Keratinocyte (primary cell): Measurements from ENCODE around the gene MCM6.

Experiments
- EZH2 ChIP-seq: IDR thresholded peaks from one replicate; pipeline ENCODE4 v1.6.1; 2012; ENCODE audit warnings: inconsistent platforms, mild to moderate bottlenecking, low read length, moderate library complexity
- TF ChIP-seq, protein P1 (sequence below), 3 experiments: IDR thresholded peaks in 1 of 3; conservative IDR thresholded peaks in 1 of 3; optimal IDR thresholded peaks in 1 of 3; 2 replicates in 2 of 3; 3 replicates in 1 of 3; pipeline versions ENCODE3 to v1.5.1; 2011; ENCODE audit warnings: low read length in 3 of 3, mild to moderate bottlenecking in 3 of 3, moderate library complexity in 2 of 3, control low read depth in 1 of 3, inconsistent platforms in 1 of 3; ENCODE audit not compliant: insufficient read depth in 2 of 3; ENCODE audit errors: extremely low read depth in 1 of 3

- TF ChIP-seq, protein P1, sequence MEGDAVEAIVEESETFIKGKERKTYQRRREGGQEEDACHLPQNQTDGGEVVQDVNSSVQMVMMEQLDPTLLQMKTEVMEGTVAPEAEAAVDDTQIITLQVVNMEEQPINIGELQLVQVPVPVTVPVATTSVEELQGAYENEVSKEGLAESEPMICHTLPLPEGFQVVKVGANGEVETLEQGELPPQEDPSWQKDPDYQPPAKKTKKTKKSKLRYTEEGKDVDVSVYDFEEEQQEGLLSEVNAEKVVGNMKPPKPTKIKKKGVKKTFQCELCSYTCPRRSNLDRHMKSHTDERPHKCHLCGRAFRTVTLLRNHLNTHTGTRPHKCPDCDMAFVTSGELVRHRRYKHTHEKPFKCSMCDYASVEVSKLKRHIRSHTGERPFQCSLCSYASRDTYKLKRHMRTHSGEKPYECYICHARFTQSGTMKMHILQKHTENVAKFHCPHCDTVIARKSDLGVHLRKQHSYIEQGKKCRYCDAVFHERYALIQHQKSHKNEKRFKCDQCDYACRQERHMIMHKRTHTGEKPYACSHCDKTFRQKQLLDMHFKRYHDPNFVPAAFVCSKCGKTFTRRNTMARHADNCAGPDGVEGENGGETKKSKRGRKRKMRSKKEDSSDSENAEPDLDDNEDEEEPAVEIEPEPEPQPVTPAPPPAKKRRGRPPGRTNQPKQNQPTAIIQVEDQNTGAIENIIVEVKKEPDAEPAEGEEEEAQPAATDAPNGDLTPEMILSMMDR (optimal IDR thresholded peaks at IDR 0.05 in 1 of 3, IDR thresholded peaks at IDR 0.05 in 1 of 3, conservative IDR thresholded peaks at IDR 0.05 in 1 of 3; ENCODE audit: extremely low read depth in 1 of 3, insufficient read depth in 2 of 3, low read length in 3 of 3), result no peak
- no peak for TF ChIP-seq EZH2
These were observed 17.1 kb upstream of the MCM6 start for GRCh38 chr2:135893374-135893794.
